ENCODE data around the gene PLD1.
"Not testable (repeated sequence)": the region's sequence is repeated elsewhere in the genome, so short reads cannot be mapped to it uniquely, and the experiment has no call there.

DNA sequence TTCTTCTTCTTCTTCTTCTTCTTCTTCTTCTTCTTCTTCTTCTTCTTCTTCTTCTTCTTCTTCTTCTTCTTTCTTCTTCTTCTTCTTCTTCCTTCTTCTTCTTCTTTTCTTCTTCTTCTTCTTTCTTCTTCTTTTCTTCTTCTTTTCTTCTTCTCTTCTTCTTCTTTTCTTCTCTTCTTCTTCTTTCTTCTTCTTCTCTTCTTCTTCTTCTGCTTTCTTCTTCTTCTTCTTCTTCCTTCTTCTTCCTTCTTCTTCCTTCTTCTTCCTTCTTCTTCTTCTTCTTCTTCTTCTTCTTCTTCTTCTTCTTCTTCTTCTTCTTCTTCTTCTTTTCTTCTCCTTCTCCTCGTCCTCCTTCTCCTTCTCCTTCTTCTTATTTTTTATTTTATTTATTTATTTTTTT, 247.8 kb downstream of the PLD1 start:
- TF ChIP-seq, protein P1, sequence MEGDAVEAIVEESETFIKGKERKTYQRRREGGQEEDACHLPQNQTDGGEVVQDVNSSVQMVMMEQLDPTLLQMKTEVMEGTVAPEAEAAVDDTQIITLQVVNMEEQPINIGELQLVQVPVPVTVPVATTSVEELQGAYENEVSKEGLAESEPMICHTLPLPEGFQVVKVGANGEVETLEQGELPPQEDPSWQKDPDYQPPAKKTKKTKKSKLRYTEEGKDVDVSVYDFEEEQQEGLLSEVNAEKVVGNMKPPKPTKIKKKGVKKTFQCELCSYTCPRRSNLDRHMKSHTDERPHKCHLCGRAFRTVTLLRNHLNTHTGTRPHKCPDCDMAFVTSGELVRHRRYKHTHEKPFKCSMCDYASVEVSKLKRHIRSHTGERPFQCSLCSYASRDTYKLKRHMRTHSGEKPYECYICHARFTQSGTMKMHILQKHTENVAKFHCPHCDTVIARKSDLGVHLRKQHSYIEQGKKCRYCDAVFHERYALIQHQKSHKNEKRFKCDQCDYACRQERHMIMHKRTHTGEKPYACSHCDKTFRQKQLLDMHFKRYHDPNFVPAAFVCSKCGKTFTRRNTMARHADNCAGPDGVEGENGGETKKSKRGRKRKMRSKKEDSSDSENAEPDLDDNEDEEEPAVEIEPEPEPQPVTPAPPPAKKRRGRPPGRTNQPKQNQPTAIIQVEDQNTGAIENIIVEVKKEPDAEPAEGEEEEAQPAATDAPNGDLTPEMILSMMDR (conservative IDR thresholded peaks at IDR 0.05): not testable (repeated sequence)
- TF ChIP-seq EZH2 (IDR thresholded peaks at IDR 0.05; ENCODE audit: low read depth): not testable (repeated sequence)

Measured in PC-9 (cell line).